ENCODE data around the gene SELENON. TPM values are rescaled to one million over a fixed set of nuclear protein-coding genes. Genes with fewer than 3 reads are reported as not detected.

SELENON gene
- total and polyA plus RNA-seq, 2 of the 4 experiments (the other 2 are of a cell fraction), result 9.1 to 114 TPM

DNA sequence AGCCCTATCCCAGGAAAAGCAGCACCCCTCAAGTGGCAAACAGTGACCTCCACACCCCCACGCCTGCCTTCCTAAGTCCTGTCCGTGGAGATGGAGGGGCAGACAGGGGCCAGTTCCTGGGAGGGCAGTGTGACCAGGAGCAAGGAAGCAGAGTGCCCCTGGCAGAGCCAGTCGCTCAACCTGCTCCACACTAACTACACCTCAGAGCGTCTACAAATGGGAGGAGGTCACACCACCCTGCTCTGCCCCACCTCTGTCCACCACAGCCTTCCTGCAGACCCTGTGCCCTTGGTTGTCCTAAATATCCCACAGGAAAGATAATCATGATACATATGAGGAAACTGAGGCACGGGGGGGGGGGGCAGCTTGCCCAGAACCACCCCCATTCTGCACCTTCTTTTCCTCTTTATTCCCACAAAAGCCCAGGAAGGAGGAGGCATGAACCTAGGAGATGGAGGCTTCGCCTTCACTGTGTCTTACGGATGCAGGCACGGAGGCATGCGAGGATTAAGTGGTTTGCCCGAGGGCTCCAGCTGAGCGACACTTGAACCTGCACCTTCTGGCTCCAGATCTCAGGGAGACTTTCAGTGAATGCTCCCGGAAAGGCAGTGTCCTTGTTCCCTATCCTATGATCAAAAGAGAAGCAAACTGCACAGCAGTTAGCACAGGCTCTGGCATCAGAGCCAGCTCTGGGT lies 42.7 kb upstream of the SELENON start:
- Histone ChIP-seq H3K4me1 (ENCODE audit: control insufficient read depth, insufficient read depth, low read length) (no peaks in the 10 kb centered on the region), H3K4me2 (ENCODE audit: low read depth, low read length) (no peak overlapping the region), H2AK5ac (ENCODE audit: low read depth, low read length) (no peak overlapping the region), H3K9me3 (ENCODE audit: control insufficient read depth, insufficient read depth, low read length) (no peaks in the 10 kb centered on the region), H3K27ac (ENCODE audit: insufficient read depth, low read length) (no peak overlapping the region), H2BK20ac (ENCODE audit: low read depth, low read length) (no peak overlapping the region), H3K14ac (replicated peaks; ENCODE audit: low read depth, low read length) (no peak overlapping the region), H3K4ac (ENCODE audit: low read depth, low read length) (no peak overlapping the region), H3K79me1 (ENCODE audit: low read depth in 1 of 2, low read length in 2 of 2) (no peaks in the 10 kb centered on the region), H3K18ac (ENCODE audit: low read depth, low read length) (no peak overlapping the region), H2BK5ac (ENCODE audit: low read depth, low read length, poor library complexity, severe bottlenecking) (no peak overlapping the region), H4K5ac (ENCODE audit: low read depth, low read length) (no peak overlapping the region), H2AFZ (replicated peaks; ENCODE audit: low read length, poor library complexity) (no peak overlapping the region), H3K9me1 (ENCODE audit: insufficient read depth, low read length) (no peaks in the 10 kb centered on the region; the same call in 1 of the 2 replicates), H4K91ac (ENCODE audit: insufficient read depth, low read depth, low read length) (no peak overlapping the region), H3K23ac (ENCODE audit: low read depth, low read length) (no peak overlapping the region), H2BK120ac (ENCODE audit: low read depth, low read length) (no peak overlapping the region), H2BK15ac (ENCODE audit: low read depth, low read length) (no peak overlapping the region), H3K27me3 (ENCODE audit: control insufficient read depth, insufficient read depth, low read length) (no peaks in the 10 kb centered on the region), H3K9ac (ENCODE audit: low read depth, low read length) (no peak overlapping the region), H3K36me3 (ENCODE audit: control insufficient read depth, insufficient read depth, low read length) (peaks cover 30% of the 10 kb centered on the region; the same call in 1 of the 2 replicates), H4K8ac (ENCODE audit: low read depth in 2 of 2, low read length in 2 of 2) (no peak overlapping the region), H3K56ac (ENCODE audit: extremely low read depth, insufficient read depth, low read length) (no peak overlapping the region), H2AK9ac (replicated peaks; ENCODE audit: low read depth, low read length, poor library complexity) (no peak overlapping the region), H3K4me3 (ENCODE audit: insufficient read depth, low read depth, low read length) (no peak overlapping the region), H4K20me1 (ENCODE audit: insufficient read depth, low read length) (no peaks in the 10 kb centered on the region)
- BruUV-seq (replicated peaks), result no TSS peak
- ATAC-seq (ENCODE audit: low read depth), result no peak
- intact Hi-C loops (cut with micrococcal nuclease) (no loop called here), dilution Hi-C loops (cut with HindIII; ENCODE audit: low sequenced_read_pairs, unreplicated experiment) (no loop called here), in situ Hi-C loops (cut with MboI; ENCODE audit: low sequenced_read_pairs) (no loop called here)
- ChIA-PET POLR2A (ENCODE audit: unreplicated experiment) (no interaction called here), CTCF (interaction anchor here (0.6 kb wide), 1 partner anchor 149 kb away, joined by 3 read pairs; no protein-coding TSS in a partner anchor)
- TF ChIP-seq, protein P1, sequence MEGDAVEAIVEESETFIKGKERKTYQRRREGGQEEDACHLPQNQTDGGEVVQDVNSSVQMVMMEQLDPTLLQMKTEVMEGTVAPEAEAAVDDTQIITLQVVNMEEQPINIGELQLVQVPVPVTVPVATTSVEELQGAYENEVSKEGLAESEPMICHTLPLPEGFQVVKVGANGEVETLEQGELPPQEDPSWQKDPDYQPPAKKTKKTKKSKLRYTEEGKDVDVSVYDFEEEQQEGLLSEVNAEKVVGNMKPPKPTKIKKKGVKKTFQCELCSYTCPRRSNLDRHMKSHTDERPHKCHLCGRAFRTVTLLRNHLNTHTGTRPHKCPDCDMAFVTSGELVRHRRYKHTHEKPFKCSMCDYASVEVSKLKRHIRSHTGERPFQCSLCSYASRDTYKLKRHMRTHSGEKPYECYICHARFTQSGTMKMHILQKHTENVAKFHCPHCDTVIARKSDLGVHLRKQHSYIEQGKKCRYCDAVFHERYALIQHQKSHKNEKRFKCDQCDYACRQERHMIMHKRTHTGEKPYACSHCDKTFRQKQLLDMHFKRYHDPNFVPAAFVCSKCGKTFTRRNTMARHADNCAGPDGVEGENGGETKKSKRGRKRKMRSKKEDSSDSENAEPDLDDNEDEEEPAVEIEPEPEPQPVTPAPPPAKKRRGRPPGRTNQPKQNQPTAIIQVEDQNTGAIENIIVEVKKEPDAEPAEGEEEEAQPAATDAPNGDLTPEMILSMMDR (conservative IDR thresholded peaks at IDR 0.05; ENCODE audit: low read depth, low read length), result no peak
- no peak for TF ChIP-seq RAD21 (IDR thresholded peaks at IDR 0.05; ENCODE audit: low read length)
- no peak for TF ChIP-seq NFE2L2 (IDR thresholded peaks at IDR 0.05; ENCODE audit: low read depth, low read length)
- TF ChIP-seq, protein P2, sequence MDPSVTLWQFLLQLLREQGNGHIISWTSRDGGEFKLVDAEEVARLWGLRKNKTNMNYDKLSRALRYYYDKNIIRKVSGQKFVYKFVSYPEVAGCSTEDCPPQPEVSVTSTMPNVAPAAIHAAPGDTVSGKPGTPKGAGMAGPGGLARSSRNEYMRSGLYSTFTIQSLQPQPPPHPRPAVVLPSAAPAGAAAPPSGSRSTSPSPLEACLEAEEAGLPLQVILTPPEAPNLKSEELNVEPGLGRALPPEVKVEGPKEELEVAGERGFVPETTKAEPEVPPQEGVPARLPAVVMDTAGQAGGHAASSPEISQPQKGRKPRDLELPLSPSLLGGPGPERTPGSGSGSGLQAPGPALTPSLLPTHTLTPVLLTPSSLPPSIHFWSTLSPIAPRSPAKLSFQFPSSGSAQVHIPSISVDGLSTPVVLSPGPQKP (IDR thresholded peaks at IDR 0.05; ENCODE audit: borderline replicate concordance, low read depth, low read length), result no peak
- TF ChIP-seq RFX5 (IDR thresholded peaks at IDR 0.05; ENCODE audit: low read depth, low read length), result no peak
- TF ChIP-seq RCOR1 (IDR thresholded peaks at IDR 0.05; ENCODE audit: insufficient replicate concordance, low read length), result no peak
- no peak for TF ChIP-seq POLR2A (IDR thresholded peaks at IDR 0.05; ENCODE audit: low read depth, low read length)
- no peak for TF ChIP-seq MXI1 (IDR thresholded peaks at IDR 0.05; ENCODE audit: borderline replicate concordance, low read depth, low read length)
- TF ChIP-seq FOS (IDR thresholded peaks at IDR 0.05; ENCODE audit: low read depth, low read length), result no peak
- no peak for TF ChIP-seq MAZ (IDR thresholded peaks at IDR 0.05; ENCODE audit: borderline replicate concordance, low read depth, low read length)
- 77% methylated on average over 6 of the region's 12 CpGs; no CpG with 5 or more reads in 1 of the 2 experiments for WGBS, 2 experiments (ENCODE audit: extremely low coverage in 2 of 2, insufficient read length in 1 of 2)
- no peak for DNase-seq
